HG02759 (cell line): ENCODE results near the gene SPEM1.

Source experiments
- ATAC-seq: cut with Tn5 transposase; IDR thresholded peaks from one replicate; pipeline ENCODE4 v1.9.1; 2021; ENCODE audit warnings: mild to moderate bottlenecking, moderate library complexity; ENCODE audit not compliant: unreplicated experiment

SPEM1 gene

GRCh38 chr17:7398612-7399011, 21.5 kb upstream of the SPEM1 start:
- ATAC-seq, result no peak

GRCh38 chr17:7403043-7403726, 16.9 kb upstream of the SPEM1 start:
- no peak for ATAC-seq

DNA sequence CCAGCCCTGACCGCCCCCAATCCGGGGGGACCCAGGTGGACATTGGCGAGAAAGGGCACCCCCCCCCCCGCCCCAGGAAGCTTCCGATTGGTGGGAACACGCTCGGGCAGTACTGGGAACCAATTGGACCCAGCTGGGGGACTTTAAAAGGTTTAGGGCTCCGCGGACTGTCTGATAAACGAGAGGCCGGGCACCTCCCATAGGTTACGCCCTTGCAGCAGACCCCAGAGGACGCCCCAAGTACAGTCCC, 16.5 kb upstream of the SPEM1 start:
- no peak for ATAC-seq

- ATAC-seq, result peak; percentile 94
Observed at GRCh38 chr17:7403977-7404736, 16.0 kb upstream of the SPEM1 start, which contains the start of gene TMEM256. Gene TMEM256, minus strand, starts transcription at chr17:7404097. Its CDS starts 13 bp downstream, at chr17:7404084.

DNA sequence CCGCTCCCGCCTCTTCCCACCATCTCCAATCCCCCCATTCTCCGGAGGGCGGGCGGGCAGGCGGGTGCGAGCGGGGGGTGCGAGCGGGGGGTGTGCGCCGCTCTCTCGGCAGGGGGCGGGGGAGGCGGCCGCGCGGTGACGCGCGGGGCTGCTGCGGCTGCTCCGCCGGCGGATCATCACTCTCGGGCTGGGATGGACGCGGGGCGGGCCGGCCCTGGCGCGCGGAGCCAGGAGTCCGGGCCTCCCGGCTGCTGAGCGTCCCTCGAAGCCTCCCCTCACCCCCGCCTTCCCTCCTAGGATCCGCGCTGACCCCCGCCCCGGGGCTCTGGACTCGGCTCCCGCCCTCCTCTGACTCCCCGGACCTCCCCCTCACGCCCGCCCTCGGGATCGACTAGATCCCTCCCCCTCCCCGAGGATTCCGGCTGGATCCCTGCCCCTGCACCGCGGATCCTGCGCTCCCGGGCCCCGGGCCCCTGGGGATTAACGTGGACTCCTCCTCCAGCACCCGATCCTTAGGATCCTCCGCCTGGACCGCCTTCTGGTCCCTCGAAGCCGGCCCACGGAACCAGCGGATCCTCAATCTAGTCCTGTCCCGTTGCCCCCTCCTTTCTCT, 15.3 kb upstream of the SPEM1 start:
- ATAC-seq, result peak; percentile 9

DNA sequence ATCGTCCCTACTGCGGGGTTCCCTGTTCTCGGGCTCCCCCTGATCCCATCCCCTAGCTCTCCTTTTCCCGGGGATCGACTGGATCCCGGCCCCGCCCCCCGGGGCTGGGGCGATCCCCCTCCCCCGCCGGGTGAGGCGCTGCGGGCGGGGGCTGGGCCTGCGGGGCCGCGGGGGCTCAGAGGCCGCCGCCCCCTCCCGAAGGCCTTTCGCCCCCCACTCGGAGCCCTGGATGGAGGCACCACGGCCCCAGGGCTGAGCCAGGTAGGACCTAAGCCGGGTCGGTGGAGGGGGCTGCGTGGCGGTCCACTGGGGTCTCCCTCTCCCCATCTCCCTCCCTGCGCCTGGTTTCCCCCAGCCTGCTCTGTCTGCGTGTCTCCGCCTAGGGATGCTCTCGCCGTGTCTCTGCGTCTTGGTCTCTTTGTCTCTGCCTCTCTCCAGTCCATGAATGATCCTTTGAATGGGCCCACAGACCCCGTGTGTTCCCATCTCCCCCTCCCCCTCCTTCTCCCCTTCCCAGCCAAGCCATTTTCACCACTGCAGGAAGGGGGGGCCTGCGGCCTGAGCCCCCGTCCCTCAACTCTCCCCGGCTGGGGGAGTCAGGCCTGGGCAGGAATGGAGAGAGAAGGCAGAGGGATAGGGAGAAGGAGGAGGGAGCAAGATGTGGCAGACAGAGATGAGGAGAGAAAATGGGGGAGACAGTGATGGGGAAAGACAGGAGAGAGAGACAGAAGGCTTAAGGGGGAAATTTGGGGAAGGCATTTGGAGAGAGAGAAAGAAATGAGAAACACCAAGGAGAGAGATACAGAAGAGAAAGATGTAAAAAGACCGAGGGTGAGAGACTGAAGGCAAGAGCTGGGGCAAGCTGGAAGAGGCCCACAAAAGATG, 14.5 kb upstream of the SPEM1 start:
- no peak for ATAC-seq

DNA sequence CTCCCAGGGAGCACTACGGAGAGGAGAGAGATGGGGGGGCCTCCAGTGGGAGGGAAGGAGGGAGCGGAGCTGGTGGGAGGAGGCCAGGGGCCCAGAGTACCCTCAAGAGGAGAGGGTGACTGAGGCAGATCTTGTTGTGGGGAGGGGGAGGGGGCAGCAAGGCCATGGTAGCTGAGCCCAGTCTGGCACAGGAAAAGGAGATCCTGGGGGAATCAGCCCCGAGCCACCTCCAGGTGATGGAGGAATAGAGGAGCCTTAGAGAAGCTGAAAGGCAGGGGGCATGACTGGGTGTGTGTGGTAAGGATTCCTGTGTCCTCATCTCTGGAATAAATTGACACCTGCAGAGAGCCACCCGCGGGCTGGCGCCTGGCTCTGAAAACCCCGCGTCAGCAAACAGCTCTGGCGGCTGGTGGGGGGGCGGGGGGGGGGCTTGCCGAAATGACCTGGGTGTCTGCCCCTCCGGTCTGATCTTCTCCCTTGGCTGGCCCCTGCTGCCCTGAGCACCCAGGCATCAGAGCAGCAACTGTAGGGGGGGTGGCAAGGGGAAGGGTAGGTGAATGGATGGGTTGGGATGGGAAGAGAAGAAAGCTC, 13.8 kb upstream of the SPEM1 start:
- no peak for ATAC-seq

GRCh38 chr17:7407082-7407481, 13.0 kb upstream of the SPEM1 start:
- ATAC-seq, result no peak

GRCh38 chr17:7407485-7408251, 12.5 kb upstream of the SPEM1 start, which contains the start of gene NLGN2:
Gene NLGN2, plus strand, starts transcription at chr17:7407845. Its CDS starts 411 bp downstream, at chr17:7408256.
- no peak for ATAC-seq

GRCh38 chr17:7408252-7408727, 11.8 kb upstream of the SPEM1 start:
- no peak for ATAC-seq

DNA sequence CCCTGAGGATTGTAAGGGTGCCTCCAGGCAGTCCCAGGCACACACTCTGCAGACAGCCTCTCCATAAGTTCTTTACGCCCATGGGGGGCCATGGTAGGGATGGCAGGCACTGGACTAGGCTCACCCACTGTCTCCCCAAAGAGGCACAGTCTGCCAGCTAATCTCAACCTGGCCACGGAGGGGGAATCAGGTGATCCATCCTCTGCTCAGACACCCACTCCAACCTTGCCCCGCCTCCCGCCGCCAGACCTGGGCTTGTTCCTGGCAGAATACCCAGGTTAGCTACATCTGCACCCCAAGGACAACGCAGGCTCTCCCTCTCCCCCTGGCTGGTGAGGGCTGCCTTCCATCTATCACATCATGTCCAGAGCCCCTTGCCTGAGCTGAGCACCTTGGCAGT, 11.3 kb upstream of the SPEM1 start:
- ATAC-seq, result no peak

DNA sequence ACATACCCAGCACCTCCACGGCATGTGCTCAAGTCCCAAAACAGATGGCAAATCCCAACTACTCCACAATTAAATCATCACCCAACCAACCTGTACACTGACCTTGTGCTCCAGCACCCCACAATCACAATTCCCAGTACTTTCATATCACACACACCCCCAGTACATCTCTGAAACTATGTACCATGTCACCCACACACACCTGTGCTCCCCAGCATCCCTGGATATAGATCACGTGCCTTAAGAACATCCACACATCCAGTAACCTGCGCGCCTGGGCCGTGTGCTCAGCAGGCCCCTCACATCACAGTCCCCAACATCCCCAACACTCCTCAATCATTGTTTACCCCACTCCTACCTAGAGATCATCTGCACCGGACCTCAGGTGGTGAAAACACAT, 10.4 kb upstream of the SPEM1 start:
- no peak for ATAC-seq

- ATAC-seq, result no peak
Observed at GRCh38 chr17:7410634-7411426, 9.3 kb upstream of the SPEM1 start.

DNA sequence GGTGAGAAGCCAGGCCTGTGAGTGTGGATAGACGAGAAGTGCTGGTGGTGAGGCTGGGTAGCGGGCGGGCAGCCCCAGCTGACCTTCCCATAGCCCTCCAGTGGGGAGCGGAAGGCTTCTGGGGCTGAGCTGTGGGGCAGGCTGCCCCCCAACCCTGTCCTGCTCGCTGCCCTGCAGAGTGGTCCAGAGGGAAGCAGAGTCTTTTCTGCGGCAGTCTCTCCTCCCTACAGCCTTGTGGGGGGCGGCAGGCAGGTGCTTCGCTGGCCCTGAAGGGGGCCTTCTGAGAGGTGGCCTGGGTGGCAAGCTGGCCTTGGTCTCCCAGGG, 8.7 kb upstream of the SPEM1 start:
- no peak for ATAC-seq

- ATAC-seq, result no peak
Observed at GRCh38 chr17:7413346-7413985, 6.7 kb upstream of the SPEM1 start.

DNA sequence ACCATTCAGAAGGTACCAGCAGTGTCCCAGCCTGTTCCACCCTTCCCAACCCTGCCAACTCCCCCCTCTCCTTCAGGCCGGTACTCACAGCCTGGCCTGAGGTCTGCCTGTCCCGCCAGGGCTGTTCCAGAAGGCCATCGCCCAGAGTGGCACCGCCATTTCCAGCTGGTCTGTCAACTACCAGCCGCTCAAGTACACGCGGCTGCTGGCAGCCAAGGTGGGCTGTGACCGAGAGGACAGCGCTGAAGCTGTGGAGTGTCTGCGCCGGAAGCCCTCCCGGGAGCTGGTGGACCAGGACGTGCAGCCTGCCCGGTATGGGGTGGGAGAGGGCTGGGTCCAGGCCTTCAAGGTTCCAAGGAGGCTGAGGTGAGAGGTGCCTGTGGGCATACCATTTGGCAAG, 5.3 kb upstream of the SPEM1 start:
- ATAC-seq, result no peak

DNA sequence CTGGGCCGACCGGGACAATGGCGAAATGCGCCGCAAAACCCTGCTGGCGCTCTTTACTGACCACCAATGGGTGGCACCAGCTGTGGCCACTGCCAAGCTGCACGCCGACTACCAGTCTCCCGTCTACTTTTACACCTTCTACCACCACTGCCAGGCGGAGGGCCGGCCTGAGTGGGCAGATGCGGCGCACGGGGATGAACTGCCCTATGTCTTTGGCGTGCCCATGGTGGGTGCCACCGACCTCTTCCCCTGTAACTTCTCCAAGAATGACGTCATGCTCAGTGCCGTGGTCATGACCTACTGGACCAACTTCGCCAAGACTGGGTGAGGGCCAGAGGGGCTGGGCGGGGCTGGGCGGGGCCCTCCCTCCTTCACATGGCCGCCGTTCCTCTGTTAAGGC, 4.3 kb upstream of the SPEM1 start:
- no peak for ATAC-seq

GRCh38 chr17:7416323-7416722, 3.8 kb upstream of the SPEM1 start:
- ATAC-seq, result no peak
